ENCODE data around the gene PTPRR.

Gene PTPRR

DNA sequence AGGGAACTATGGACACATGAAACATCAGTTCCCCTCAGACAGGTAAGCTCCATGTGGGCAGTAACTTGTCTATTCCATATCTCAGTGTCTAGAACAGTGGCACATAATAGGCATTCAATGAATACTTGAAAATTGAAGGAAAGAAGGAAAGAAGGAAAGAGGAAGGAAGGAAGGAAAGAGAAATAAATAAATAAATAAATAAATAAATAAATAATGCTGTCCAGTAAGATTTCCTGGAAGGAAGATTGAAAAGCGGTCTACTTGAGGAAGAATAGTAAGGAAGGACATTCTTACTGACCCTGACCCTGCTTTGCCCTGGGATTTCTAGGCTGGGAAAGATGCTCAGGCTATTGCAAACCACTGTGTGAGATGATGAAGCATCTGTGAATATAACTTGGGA, 91.5 kb downstream of the PTPRR start:
- no peaks in the 10 kb centered on the region for H3K9me3 ChIP-seq (ENCODE audit: control insufficient read depth in 1 of 2, low read length in 2 of 2)
- no peak overlapping the region for H3K27ac ChIP-seq (ENCODE audit: low read depth, low read length)
- no peaks in the 10 kb centered on the region for H3K27me3 ChIP-seq (ENCODE audit: control insufficient read depth in 1 of 2, insufficient read depth in 2 of 2, low read length in 2 of 2)
- no peak overlapping the region for H3K9ac ChIP-seq (ENCODE audit: low read depth in 1 of 2, low read length in 2 of 2)
- H3K36me3 ChIP-seq (ENCODE audit: control insufficient read depth in 1 of 2, insufficient read depth in 2 of 2, low read length in 2 of 2): no peaks in the 10 kb centered on the region
- H3K4me1 ChIP-seq (ENCODE audit: control insufficient read depth in 1 of 2, insufficient read depth in 2 of 2, low read length in 2 of 2): peaks cover 11 to 12% of the 10 kb centered on the region in 2 donors
- H3K4me3 ChIP-seq (ENCODE audit: low read depth in 1 of 2, low read length in 2 of 2): no peak overlapping the region

- Histone ChIP-seq H3K9me3 (ENCODE audit: control insufficient read depth in 1 of 2, low read length in 2 of 2) (no peaks in the 10 kb centered on the region), H3K4me3 (ENCODE audit: low read depth in 1 of 2, low read length in 2 of 2) (no peak overlapping the region), H3K4me1 (ENCODE audit: control insufficient read depth in 1 of 2, insufficient read depth in 2 of 2, low read length in 2 of 2) (peaks cover 11 to 12% of the 10 kb centered on the region in 2 donors), H3K36me3 (ENCODE audit: control insufficient read depth in 1 of 2, insufficient read depth in 2 of 2, low read length in 2 of 2) (no peaks in the 10 kb centered on the region), H3K9ac (ENCODE audit: low read depth in 1 of 2, low read length in 2 of 2) (no peak overlapping the region), H3K27ac (ENCODE audit: low read depth, low read length) (no peak overlapping the region), H3K27me3 (ENCODE audit: control insufficient read depth in 1 of 2, insufficient read depth in 2 of 2, low read length in 2 of 2) (no peaks in the 10 kb centered on the region)
Measured at GRCh38 chr12:70828351-70828750, 92.2 kb downstream of the PTPRR start.

DNA sequence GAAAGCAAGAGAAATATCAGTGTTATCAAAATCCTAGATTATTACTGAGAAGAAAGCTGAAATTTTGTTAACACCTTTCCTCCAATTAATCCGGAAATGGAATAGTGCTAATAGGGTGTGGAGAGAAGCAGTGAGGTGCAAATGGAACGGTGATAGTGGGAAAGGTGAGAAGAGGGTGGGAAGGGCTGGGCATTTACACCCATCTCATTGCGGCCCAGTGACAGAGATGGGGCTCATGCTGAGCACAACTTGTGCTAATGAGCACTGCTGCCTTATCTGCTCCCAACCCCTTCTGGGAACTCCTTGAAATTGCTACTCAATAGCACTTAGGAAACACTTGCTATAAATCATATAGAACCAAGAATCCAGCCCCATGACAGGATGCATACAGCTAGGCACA, 94.4 kb downstream of the PTPRR start:
- peaks cover 7 to 9% of the 10 kb centered on the region in 2 donors for H3K4me1 ChIP-seq (ENCODE audit: control insufficient read depth in 1 of 2, insufficient read depth in 2 of 2, low read length in 2 of 2)
- no peaks in the 10 kb centered on the region for H3K36me3 ChIP-seq (ENCODE audit: control insufficient read depth in 1 of 2, insufficient read depth in 2 of 2, low read length in 2 of 2)
- H3K27me3 ChIP-seq (ENCODE audit: control insufficient read depth in 1 of 2, insufficient read depth in 2 of 2, low read length in 2 of 2): no peaks in the 10 kb centered on the region
- H3K27ac ChIP-seq (ENCODE audit: low read depth, low read length): no peak overlapping the region
- H3K9ac ChIP-seq (ENCODE audit: low read depth in 1 of 2, low read length in 2 of 2): no peak overlapping the region
- H3K4me3 ChIP-seq (ENCODE audit: low read depth in 1 of 2, low read length in 2 of 2): no peak overlapping the region
- no peaks in the 10 kb centered on the region for H3K9me3 ChIP-seq (ENCODE audit: control insufficient read depth in 1 of 2, low read length in 2 of 2)

GRCh38 chr12:70824511-70824910, 96.0 kb downstream of the PTPRR start:
- Histone ChIP-seq H3K27me3 (ENCODE audit: control insufficient read depth in 1 of 2, insufficient read depth in 2 of 2, low read length in 2 of 2) (no peaks in the 10 kb centered on the region), H3K4me3 (ENCODE audit: low read depth in 1 of 2, low read length in 2 of 2) (no peak overlapping the region), H3K9me3 (ENCODE audit: control insufficient read depth in 1 of 2, low read length in 2 of 2) (no peaks in the 10 kb centered on the region), H3K36me3 (ENCODE audit: control insufficient read depth in 1 of 2, insufficient read depth in 2 of 2, low read length in 2 of 2) (no peaks in the 10 kb centered on the region), H3K9ac (ENCODE audit: low read depth in 1 of 2, low read length in 2 of 2) (no peak overlapping the region), H3K27ac (ENCODE audit: low read depth, low read length) (no peak overlapping the region), H3K4me1 (ENCODE audit: control insufficient read depth in 1 of 2, insufficient read depth in 2 of 2, low read length in 2 of 2) (no peaks in the 10 kb centered on the region)

DNA sequence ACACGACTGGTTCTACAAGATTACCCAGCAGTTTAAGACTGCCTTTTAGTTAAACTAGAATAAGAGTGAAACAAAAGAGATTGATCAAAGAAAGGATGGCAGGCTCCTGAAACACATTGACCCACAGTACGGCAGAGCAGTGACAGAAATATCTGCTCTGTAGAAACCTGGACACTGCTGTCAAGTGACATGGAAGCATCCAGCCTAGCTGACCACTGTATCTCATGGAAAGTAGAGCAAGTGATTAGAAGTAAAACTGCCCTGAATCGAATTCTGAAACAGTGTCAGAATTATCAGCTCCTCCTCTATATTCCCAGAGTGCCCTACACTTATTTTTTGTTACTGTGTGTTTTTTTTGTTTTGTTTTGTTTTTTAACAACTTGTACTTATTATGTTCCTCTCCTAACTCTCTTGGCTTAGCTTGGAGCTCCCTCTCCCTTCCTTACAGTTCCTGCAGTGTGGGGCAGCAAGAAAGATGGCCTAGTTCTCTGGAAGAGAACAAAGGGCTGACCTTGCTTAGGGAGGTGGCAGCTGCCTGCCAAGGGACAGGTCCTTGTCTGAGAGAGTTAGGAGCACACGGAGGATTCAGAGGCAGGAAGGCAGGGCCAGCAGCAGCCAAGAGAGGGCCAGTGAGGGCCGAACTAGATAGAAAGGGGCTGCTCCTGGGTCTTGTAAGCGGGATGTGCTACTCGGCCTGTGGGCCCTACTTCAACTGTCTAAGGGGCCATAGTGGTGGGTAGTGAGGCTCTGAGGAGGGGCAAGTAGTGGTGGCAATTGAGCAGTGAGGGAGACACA, 97.2 kb downstream of the PTPRR start:
- Histone ChIP-seq H3K9me3 (ENCODE audit: control insufficient read depth in 1 of 2, low read length in 2 of 2) (no peaks in the 10 kb centered on the region), H3K27me3 (ENCODE audit: control insufficient read depth in 1 of 2, insufficient read depth in 2 of 2, low read length in 2 of 2) (no peaks in the 10 kb centered on the region), H3K36me3 (ENCODE audit: control insufficient read depth in 1 of 2, insufficient read depth in 2 of 2, low read length in 2 of 2) (no peaks in the 10 kb centered on the region), H3K27ac (ENCODE audit: low read depth, low read length) (no peak overlapping the region), H3K9ac (ENCODE audit: low read depth in 1 of 2, low read length in 2 of 2) (no peak overlapping the region), H3K4me3 (ENCODE audit: low read depth in 1 of 2, low read length in 2 of 2) (no peak overlapping the region), H3K4me1 (ENCODE audit: control insufficient read depth in 1 of 2, insufficient read depth in 2 of 2, low read length in 2 of 2) (no peaks in the 10 kb centered on the region)

GRCh38 chr12:70822412-70822811, 98.1 kb downstream of the PTPRR start:
- Histone ChIP-seq H3K4me1 (ENCODE audit: control insufficient read depth in 1 of 2, insufficient read depth in 2 of 2, low read length in 2 of 2) (peaks cover 0 to 2% of the 10 kb centered on the region in 2 donors), H3K27ac (ENCODE audit: low read depth, low read length) (no peak overlapping the region), H3K4me3 (ENCODE audit: low read depth in 1 of 2, low read length in 2 of 2) (no peak overlapping the region), H3K36me3 (ENCODE audit: control insufficient read depth in 1 of 2, insufficient read depth in 2 of 2, low read length in 2 of 2) (no peaks in the 10 kb centered on the region), H3K9me3 (ENCODE audit: control insufficient read depth in 1 of 2, low read length in 2 of 2) (no peaks in the 10 kb centered on the region), H3K9ac (ENCODE audit: low read depth in 1 of 2, low read length in 2 of 2) (no peak overlapping the region), H3K27me3 (ENCODE audit: control insufficient read depth in 1 of 2, insufficient read depth in 2 of 2, low read length in 2 of 2) (no peaks in the 10 kb centered on the region)

- H3K9me3 ChIP-seq (ENCODE audit: control insufficient read depth in 1 of 2, low read length in 2 of 2): no peaks in the 10 kb centered on the region
- H3K27me3 ChIP-seq (ENCODE audit: control insufficient read depth in 1 of 2, insufficient read depth in 2 of 2, low read length in 2 of 2): no peaks in the 10 kb centered on the region
- no peaks in the 10 kb centered on the region for H3K36me3 ChIP-seq (ENCODE audit: control insufficient read depth in 1 of 2, insufficient read depth in 2 of 2, low read length in 2 of 2)
- peaks cover 12 to 37% of the 10 kb centered on the region in 2 donors for H3K4me1 ChIP-seq (ENCODE audit: control insufficient read depth in 1 of 2, insufficient read depth in 2 of 2, low read length in 2 of 2)
- H3K9ac ChIP-seq (ENCODE audit: low read depth in 1 of 2, low read length in 2 of 2): no peak overlapping the region
- no peak overlapping the region for H3K4me3 ChIP-seq (ENCODE audit: low read depth in 1 of 2, low read length in 2 of 2)
- no peak overlapping the region for H3K27ac ChIP-seq (ENCODE audit: low read depth, low read length)
Measured at GRCh38 chr12:70815971-70816391, 104.6 kb downstream of the PTPRR start.

GRCh38 chr12:70815056-70815455, 105.5 kb downstream of the PTPRR start:
- peaks cover 12 to 37% of the 10 kb centered on the region in 2 donors for H3K4me1 ChIP-seq (ENCODE audit: control insufficient read depth in 1 of 2, insufficient read depth in 2 of 2, low read length in 2 of 2)

DNA sequence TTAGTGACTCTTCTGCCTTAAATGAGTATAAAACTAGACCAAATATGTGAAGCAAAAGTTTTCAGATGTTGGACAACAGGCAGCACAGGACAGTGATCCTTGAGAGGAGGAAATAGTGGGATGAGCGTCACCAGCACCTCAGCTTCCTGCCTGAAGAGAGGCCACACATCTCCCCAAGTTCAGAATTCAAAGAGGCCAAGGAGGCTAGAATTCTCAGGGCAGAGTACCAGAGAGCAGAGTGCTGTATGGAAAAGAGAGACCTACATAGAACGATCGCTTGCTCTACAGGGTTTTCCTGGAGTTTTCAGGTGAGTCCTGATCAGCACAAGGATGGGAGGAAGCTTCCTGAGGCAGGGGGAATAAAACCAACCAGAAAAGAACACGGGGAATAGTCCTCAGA, 107.0 kb downstream of the PTPRR start:
- Histone ChIP-seq H3K9ac (ENCODE audit: low read depth in 1 of 2, low read length in 2 of 2) (no peak overlapping the region), H3K27me3 (ENCODE audit: control insufficient read depth in 1 of 2, insufficient read depth in 2 of 2, low read length in 2 of 2) (no peaks in the 10 kb centered on the region), H3K4me3 (ENCODE audit: low read depth in 1 of 2, low read length in 2 of 2) (no peak overlapping the region), H3K27ac (ENCODE audit: low read depth, low read length) (no peak overlapping the region), H3K4me1 (ENCODE audit: control insufficient read depth in 1 of 2, insufficient read depth in 2 of 2, low read length in 2 of 2) (peaks cover 12 to 37% of the 10 kb centered on the region in 2 donors), H3K9me3 (ENCODE audit: control insufficient read depth in 1 of 2, low read length in 2 of 2) (peaks cover 0 to under 1% of the 10 kb centered on the region in 2 donors), H3K36me3 (ENCODE audit: control insufficient read depth in 1 of 2, insufficient read depth in 2 of 2, low read length in 2 of 2) (no peaks in the 10 kb centered on the region)

More at GRCh38 chr12:70815056-70815455, 105.5 kb downstream of the PTPRR start:
- no peak overlapping the region for H3K9ac ChIP-seq (ENCODE audit: low read depth in 1 of 2, low read length in 2 of 2)
- H3K4me3 ChIP-seq (ENCODE audit: low read depth in 1 of 2, low read length in 2 of 2): no peak overlapping the region
- no peaks in the 10 kb centered on the region for H3K9me3 ChIP-seq (ENCODE audit: control insufficient read depth in 1 of 2, low read length in 2 of 2)
- H3K27ac ChIP-seq (ENCODE audit: low read depth, low read length): no peak overlapping the region
- no peaks in the 10 kb centered on the region for H3K36me3 ChIP-seq (ENCODE audit: control insufficient read depth in 1 of 2, insufficient read depth in 2 of 2, low read length in 2 of 2)
- no peaks in the 10 kb centered on the region for H3K27me3 ChIP-seq (ENCODE audit: control insufficient read depth in 1 of 2, insufficient read depth in 2 of 2, low read length in 2 of 2)

GRCh38 chr12:70812136-70812535, 108.4 kb downstream of the PTPRR start:
- H3K4me1 ChIP-seq (ENCODE audit: control insufficient read depth in 1 of 2, insufficient read depth in 2 of 2, low read length in 2 of 2): peaks cover 12 to 34% of the 10 kb centered on the region in 2 donors
- H3K9ac ChIP-seq (ENCODE audit: low read depth in 1 of 2, low read length in 2 of 2): no peak overlapping the region
- H3K27ac ChIP-seq (ENCODE audit: low read depth, low read length): no peak overlapping the region
- peaks cover 0 to 3% of the 10 kb centered on the region in 2 donors for H3K9me3 ChIP-seq (ENCODE audit: control insufficient read depth in 1 of 2, low read length in 2 of 2)
- H3K36me3 ChIP-seq (ENCODE audit: control insufficient read depth in 1 of 2, insufficient read depth in 2 of 2, low read length in 2 of 2): no peaks in the 10 kb centered on the region
- no peaks in the 10 kb centered on the region for H3K27me3 ChIP-seq (ENCODE audit: control insufficient read depth in 1 of 2, insufficient read depth in 2 of 2, low read length in 2 of 2)
- H3K4me3 ChIP-seq (ENCODE audit: low read depth in 1 of 2, low read length in 2 of 2): no peak overlapping the region
